Testis (tissue), 3 donors: ENCODE results near the gene XXYLT1. TPM values are rescaled to one million over a fixed set of nuclear protein-coding genes. Genes with fewer than 3 reads are reported as not detected.

Experiments
- DNase-seq: peaks from one replicate; pipeline ENCODE4 v3.0.0-alpha.2; 2019
- H3K27ac ChIP-seq, 2 donors: fragments of 200-600 bp; sonication (generic); one replicate each; pipeline ENCODE4 v1.5.1; 2019
- H3K27me3 ChIP-seq: fragments of 200-600 bp; sonication (generic); one replicate; pipeline ENCODE4 v1.5.1; 2019
- H3K36me3 ChIP-seq: fragments of 200-600 bp; sonication (generic); one replicate; pipeline ENCODE4 v1.5.1; 2017; ENCODE audit warnings: low read depth; ENCODE audit errors: missing control alignments
- H3K4me1 ChIP-seq: fragments of 200-600 bp; sonication (generic); one replicate; pipeline ENCODE4 v1.5.1; 2019
- H3K4me3 ChIP-seq, 2 donors: fragments of 200-600 bp; sonication (generic); one replicate each; pipeline ENCODE4 v1.5.1; 2017 to 2019
- H3K9me3 ChIP-seq: fragments of 200-600 bp; sonication (generic); one replicate; pipeline ENCODE4 v1.5.1; 2017
- CTCF ChIP-seq, 3 experiments: fragments of 450-650 bp in 2 of 3; fragments of 200-600 bp in 1 of 3; sonication (generic) in 1 of 3; IDR thresholded peaks; one replicate each; pipeline ENCODE4 v1.5.1; 2016 to 2019; ENCODE audit warnings: antibody characterized with exemption in 3 of 3, mild to moderate bottlenecking in 2 of 3, moderate library complexity in 1 of 3
- POLR2A ChIP-seq: fragments of 450-650 bp; IDR thresholded peaks from one replicate; pipeline ENCODE4 v1.6.1; 2017; ENCODE audit warnings: antibody characterized with exemption, mild to moderate bottlenecking, moderate library complexity
- WGBS, 2 donors: methylation state at CpG; one replicate each; pipeline ENCODE4 v1.1.5; 2018; 5-methylcytosine and 5-hydroxymethylcytosine counted together
- intact Hi-C: fragments of 100-400 bp; cut with DNase I; formaldehyde crosslinking; loops from one replicate; pipeline ENCODE4 v1.15.1; 2023; ENCODE audit warnings: low total_unique reads
- polyA plus RNA-seq: library from polyadenylated mRNA; stranded (reverse); fragments of 350-450 nt; fragmentation: Illumina TruSeq; extraction: RNeasy Lipid Tissue Mini Kit (QIAGEN cat#74804); gene quantifications from one replicate; pipeline ENCODE4 v1.2.3, GENCODE V29; 2014; ENCODE audit warnings: low read depth, low replicate concordance; ENCODE audit not compliant: insufficient read depth
- total RNA-seq, 2 donors: library from RNA; depleted of rRNA; stranded (reverse); fragments of >200 nt; gene quantifications; one replicate each; pipeline ENCODE4 v1.2.3, GENCODE V29; 2016

The XXYLT1 gene
- total and polyA plus RNA-seq, 3 donors from 2014 or later: 7.2 to 12.5 (median 11.1) TPM

DNA sequence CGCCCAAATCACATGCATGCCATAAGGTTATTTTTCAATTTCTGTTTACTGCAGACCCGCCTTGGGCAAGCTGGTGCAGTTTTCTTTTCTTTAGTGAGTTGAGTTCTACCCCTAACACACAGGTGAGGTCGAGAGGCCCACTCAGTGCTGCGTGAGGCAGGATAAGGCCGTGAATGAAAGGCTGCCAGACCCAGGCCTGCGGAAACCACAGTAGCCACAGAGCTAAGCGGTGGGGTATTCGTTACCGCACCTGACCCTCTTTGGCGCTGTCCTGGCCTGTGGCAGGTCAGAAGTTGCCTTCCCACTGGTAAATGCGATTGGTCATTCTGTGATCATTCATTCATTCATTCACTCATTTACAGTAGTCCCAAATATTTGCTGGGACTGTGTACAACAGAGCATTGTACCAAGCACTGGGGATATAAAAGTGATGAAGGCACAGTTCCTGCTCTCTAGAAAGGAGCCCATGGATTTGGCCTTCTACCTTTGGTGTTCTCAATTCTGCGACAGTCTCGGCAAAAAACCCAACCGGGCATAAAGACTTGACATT is 144.8 kb downstream of the XXYLT1 start:
- H3K4me1 ChIP-seq: peaks cover 7% of the 10 kb centered on the region
- no peaks in the 10 kb centered on the region for H3K27me3 ChIP-seq
- H3K36me3 ChIP-seq: no peaks in the 10 kb centered on the region
- WGBS, 2 donors: 86 to 97% methylated on average over 14 of the region's 14 CpGs
- no peaks in the 10 kb centered on the region for H3K9me3 ChIP-seq
- no peak for TF ChIP-seq CTCF (IDR thresholded peaks at IDR 0.05)
- TF ChIP-seq POLR2A: no peak
- H3K27ac ChIP-seq: no peak overlapping the region
- no peak for DNase-seq
- intact Hi-C loops: no loop called here
- H3K4me3 ChIP-seq: no peak overlapping the region

GRCh38 chr3:195125646-195126045 is 145.3 kb downstream of the XXYLT1 start:
- Histone ChIP-seq H3K4me3 (no peak overlapping the region), H3K9me3 (no peaks in the 10 kb centered on the region), H3K36me3 (no peaks in the 10 kb centered on the region), H3K27me3 (no peaks in the 10 kb centered on the region), H3K4me1 (peaks cover 7% of the 10 kb centered on the region), H3K27ac (no peak overlapping the region)
- DNase-seq: no peak
- intact Hi-C loops: no loop called here
- TF ChIP-seq CTCF (IDR thresholded peaks at IDR 0.05) (no peak), POLR2A (no peak)
- 95 to 96% methylated on average over 6 to 11 of the region's 11 CpGs for WGBS, 2 donors

GRCh38 chr3:195124378-195124992 is 146.5 kb downstream of the XXYLT1 start:
- no peak for TF ChIP-seq POLR2A
- TF ChIP-seq CTCF (IDR thresholded peaks at IDR 0.05): no peak
- no peaks in the 10 kb centered on the region for H3K36me3 ChIP-seq
- H3K4me1 ChIP-seq: peaks cover 15% of the 10 kb centered on the region
- H3K27me3 ChIP-seq: no peaks in the 10 kb centered on the region
- H3K4me3 ChIP-seq: no peak overlapping the region
- intact Hi-C loops: no loop called here
- no peak for DNase-seq
- H3K27ac ChIP-seq: no peak overlapping the region
- 52 to 66% methylated on average over 18 of the region's 18 CpGs for WGBS, 2 donors
- H3K9me3 ChIP-seq: no peaks in the 10 kb centered on the region

- intact Hi-C loops: no loop called here
- peaks cover 17% of the 10 kb centered on the region for H3K4me1 ChIP-seq
- TF ChIP-seq CTCF (IDR thresholded peaks at IDR 0.05) (no peak), POLR2A (no peak)
- H3K4me3 ChIP-seq: no peak overlapping the region
- H3K36me3 ChIP-seq: no peaks in the 10 kb centered on the region
- no peaks in the 10 kb centered on the region for H3K27me3 ChIP-seq
- no peak overlapping the region for H3K27ac ChIP-seq
- 83 to 89% methylated on average over 13 of the region's 13 CpGs for WGBS, 2 donors
- H3K9me3 ChIP-seq: no peaks in the 10 kb centered on the region
- no peak for DNase-seq
These were observed 147.7 kb downstream of the XXYLT1 start for GRCh38 chr3:195123281-195123691.

DNA sequence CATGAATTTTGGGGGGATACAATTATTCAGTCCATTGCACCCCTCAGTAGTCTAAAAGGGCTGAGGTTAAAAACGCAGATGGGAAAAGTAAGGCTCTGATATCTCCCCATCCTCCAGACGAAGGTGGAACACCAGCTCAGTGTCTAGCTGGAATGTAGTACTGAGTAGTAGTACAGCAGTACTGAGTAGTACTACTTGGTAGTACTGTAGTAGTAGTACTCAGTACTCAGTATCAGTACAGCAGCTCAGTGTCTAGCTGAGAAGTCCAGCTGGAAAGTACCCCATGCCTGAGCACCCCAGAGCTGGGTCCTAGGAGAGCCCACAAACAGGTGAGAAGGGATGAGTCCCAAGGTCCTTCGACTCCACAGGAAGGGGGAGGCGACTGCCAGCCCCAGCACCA is 148.7 kb downstream of the XXYLT1 start:
- no peak for DNase-seq
- intact Hi-C loops: no loop called here
- 76 to 96% methylated on average over 4 of the region's 4 CpGs for WGBS, 2 donors
- no peaks in the 10 kb centered on the region for H3K27me3 ChIP-seq
- TF ChIP-seq CTCF (IDR thresholded peaks at IDR 0.05) (no peak), POLR2A (no peak)
- no peak overlapping the region for H3K4me3 ChIP-seq
- H3K36me3 ChIP-seq: no peaks in the 10 kb centered on the region
- no peaks in the 10 kb centered on the region for H3K9me3 ChIP-seq
- peaks cover 17% of the 10 kb centered on the region for H3K4me1 ChIP-seq
- H3K27ac ChIP-seq: no peak overlapping the region
